Neutrophil (primary cell): Measurements from ENCODE around the gene DGKG.

Experiments used
- H3K27ac ChIP-seq: fragments of 200-600 bp; sonication (generic); 2 replicates; pipeline ENCODE4 v1.5.1; 2016; ENCODE audit warnings: mild to moderate bottlenecking, moderate library complexity
- H3K27me3 ChIP-seq: fragments of 200-600 bp; sonication (generic); 2 replicates; pipeline ENCODE4 v1.6.0; 2016; ENCODE audit warnings: mild to moderate bottlenecking
- H3K36me3 ChIP-seq: fragments of 200-600 bp; sonication (generic); 2 replicates; pipeline ENCODE4 v1.5.1; 2017
- H3K4me1 ChIP-seq, 2 experiments: fragments of 200-600 bp in 1 of 2; sonication (generic) in 1 of 2; 1 replicate in 1 of 2; 2 replicates in 1 of 2; pipeline versions ENCODE4 v1.5.1 to v1.6.1; 2013 to 2016; ENCODE audit warnings: low read depth in 1 of 2, low read length in 1 of 2, mild to moderate bottlenecking in 1 of 2, moderate library complexity in 1 of 2; ENCODE audit not compliant: control insufficient read depth in 1 of 2, insufficient read depth in 1 of 2
- H3K4me3 ChIP-seq, 2 experiments: fragments of 200-600 bp in 1 of 2; sonication (generic) in 1 of 2; 1 replicate in 1 of 2; 2 replicates in 1 of 2; pipeline ENCODE4 v1.5.1; 2013 to 2016; ENCODE audit warnings: low read depth in 1 of 2, low read length in 1 of 2, mild to moderate bottlenecking in 1 of 2, moderate library complexity in 1 of 2
- H3K9me3 ChIP-seq: fragments of 200-600 bp; sonication (generic); 2 replicates; pipeline ENCODE4 v1.5.1; 2016
- TF ChIP-seq, protein P1 (sequence below): fragments of 200-600 bp; sonication (generic); IDR thresholded peaks from 2 replicates; pipeline ENCODE4 v1.5.1; 2016; ENCODE audit warnings: antibody characterized with exemption

DGKG gene

GRCh38 chr3:186275436-186275835, 86.6 kb downstream of the DGKG start:
- Histone ChIP-seq H3K9me3 (no peaks in the 10 kb centered on the region), H3K36me3 (peaks cover 98% of the 10 kb centered on the region), H3K27ac (no peak overlapping the region), H3K4me1 (no peaks in the 10 kb centered on the region), H3K4me3 (no peak overlapping the region), H3K27me3 (no peaks in the 10 kb centered on the region)
- TF ChIP-seq, protein P1, sequence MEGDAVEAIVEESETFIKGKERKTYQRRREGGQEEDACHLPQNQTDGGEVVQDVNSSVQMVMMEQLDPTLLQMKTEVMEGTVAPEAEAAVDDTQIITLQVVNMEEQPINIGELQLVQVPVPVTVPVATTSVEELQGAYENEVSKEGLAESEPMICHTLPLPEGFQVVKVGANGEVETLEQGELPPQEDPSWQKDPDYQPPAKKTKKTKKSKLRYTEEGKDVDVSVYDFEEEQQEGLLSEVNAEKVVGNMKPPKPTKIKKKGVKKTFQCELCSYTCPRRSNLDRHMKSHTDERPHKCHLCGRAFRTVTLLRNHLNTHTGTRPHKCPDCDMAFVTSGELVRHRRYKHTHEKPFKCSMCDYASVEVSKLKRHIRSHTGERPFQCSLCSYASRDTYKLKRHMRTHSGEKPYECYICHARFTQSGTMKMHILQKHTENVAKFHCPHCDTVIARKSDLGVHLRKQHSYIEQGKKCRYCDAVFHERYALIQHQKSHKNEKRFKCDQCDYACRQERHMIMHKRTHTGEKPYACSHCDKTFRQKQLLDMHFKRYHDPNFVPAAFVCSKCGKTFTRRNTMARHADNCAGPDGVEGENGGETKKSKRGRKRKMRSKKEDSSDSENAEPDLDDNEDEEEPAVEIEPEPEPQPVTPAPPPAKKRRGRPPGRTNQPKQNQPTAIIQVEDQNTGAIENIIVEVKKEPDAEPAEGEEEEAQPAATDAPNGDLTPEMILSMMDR: no peak

GRCh38 chr3:186273586-186273985, 88.4 kb downstream of the DGKG start:
- H3K36me3 ChIP-seq: peaks cover 98% of the 10 kb centered on the region
- no peaks in the 10 kb centered on the region for H3K9me3 ChIP-seq
- TF ChIP-seq, protein P1: no peak
- no peaks in the 10 kb centered on the region for H3K4me1 ChIP-seq
- H3K27me3 ChIP-seq: no peaks in the 10 kb centered on the region
- no peak overlapping the region for H3K4me3 ChIP-seq
- no peak overlapping the region for H3K27ac ChIP-seq

DNA sequence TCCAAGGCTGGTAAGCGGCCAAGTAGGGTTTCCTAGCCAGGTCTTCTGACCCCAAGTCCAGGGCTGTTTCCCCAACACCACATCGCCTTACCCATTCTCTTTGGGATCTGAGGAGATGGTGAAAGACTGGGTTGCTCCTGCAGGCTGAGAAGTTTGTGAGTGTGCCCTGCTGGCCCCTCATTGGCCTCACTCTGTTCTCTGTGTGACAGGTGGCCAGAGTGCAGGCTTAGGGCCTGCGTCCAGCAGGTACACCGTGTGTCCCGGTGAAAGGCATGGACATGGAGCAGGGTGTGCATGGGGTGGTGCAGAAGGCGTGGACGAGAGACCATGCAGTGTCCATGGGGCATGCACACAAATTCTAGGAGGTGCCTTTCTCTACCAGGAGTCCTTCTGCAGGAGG, 91.3 kb downstream of the DGKG start:
- TF ChIP-seq, protein P1: no peak
- H3K36me3 ChIP-seq: peaks cover 98% of the 10 kb centered on the region
- no peak overlapping the region for H3K27ac ChIP-seq
- H3K27me3 ChIP-seq: no peaks in the 10 kb centered on the region
- no peaks in the 10 kb centered on the region for H3K9me3 ChIP-seq
- H3K4me3 ChIP-seq: no peak overlapping the region
- H3K4me1 ChIP-seq: no peaks in the 10 kb centered on the region

- Histone ChIP-seq H3K27me3 (no peaks in the 10 kb centered on the region), H3K4me3 (no peak overlapping the region), H3K27ac (no peak overlapping the region), H3K36me3 (peaks cover 98% of the 10 kb centered on the region), H3K4me1 (no peaks in the 10 kb centered on the region), H3K9me3 (no peaks in the 10 kb centered on the region)
- TF ChIP-seq, protein P1: no peak
Measured at GRCh38 chr3:186268616-186269448, 93.2 kb downstream of the DGKG start.

DNA sequence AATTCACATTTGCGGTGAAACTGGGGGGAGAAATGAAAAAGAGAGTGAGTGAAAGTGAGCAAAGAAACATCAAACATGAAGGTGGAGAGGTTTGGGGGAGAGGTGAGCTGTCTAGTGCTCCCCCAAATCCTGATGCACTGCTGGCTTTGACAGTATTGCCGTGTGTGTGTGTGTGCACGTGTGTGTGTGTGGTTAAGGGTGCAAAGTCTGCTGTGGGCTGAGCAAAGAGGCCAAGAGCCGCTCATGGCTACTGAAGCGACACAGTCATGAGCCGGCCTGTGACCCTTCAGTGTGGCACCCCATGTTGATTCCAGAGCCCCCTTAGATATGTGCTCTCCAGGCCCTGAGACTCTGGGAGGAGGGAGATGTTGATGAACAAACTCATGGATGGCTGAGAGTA, 94.3 kb downstream of the DGKG start:
- TF ChIP-seq, protein P1: no peak
- Histone ChIP-seq H3K4me3 (no peak overlapping the region), H3K27me3 (no peaks in the 10 kb centered on the region), H3K27ac (no peak overlapping the region), H3K9me3 (no peaks in the 10 kb centered on the region), H3K36me3 (peaks cover 99% of the 10 kb centered on the region), H3K4me1 (no peaks in the 10 kb centered on the region)
